IgD-negative memory B cell (primary cell): ENCODE data around the gene KANK2. TPM values are rescaled to one million over a fixed set of nuclear protein-coding genes. Genes with fewer than 3 reads are reported as not detected.
"Not testable (repeated sequence)": the region's sequence is repeated elsewhere in the genome, so short reads cannot be mapped to it uniquely, and the experiment has no call there.

Source experiments
- H3K27ac Mint-ChIP-seq, 3 donors: one replicate each; pipeline ENCODE4 v1.8.0; 2020 to 2022; ENCODE audit warnings: mild to moderate bottlenecking in 3 of 3, mixed read lengths in 3 of 3, moderate library complexity in 1 of 3
- H3K27me3 Mint-ChIP-seq: one replicate; pipeline ENCODE4 v1.8.0; 2021; ENCODE audit warnings: mixed read lengths
- H3K36me3 Mint-ChIP-seq: one replicate; pipeline ENCODE4 v1.8.0; 2020; ENCODE audit warnings: mild to moderate bottlenecking, mixed read lengths
- H3K4me1 Mint-ChIP-seq, 3 donors: one replicate each; pipeline ENCODE4 v1.8.0; 2020 to 2022; ENCODE audit warnings: mixed read lengths in 3 of 3, mild to moderate bottlenecking in 1 of 3
- H3K4me3 Mint-ChIP-seq, 4 donors: one replicate each; pipeline ENCODE4 v1.8.0; 2020 to 2022; ENCODE audit warnings: mild to moderate bottlenecking in 4 of 4, mixed read lengths in 4 of 4, moderate library complexity in 3 of 4
- H3K9me3 Mint-ChIP-seq, 3 donors: one replicate each; pipeline ENCODE4 v1.8.0; 2020 to 2021; ENCODE audit warnings: mixed read lengths in 3 of 3, mild to moderate bottlenecking in 1 of 3
- polyA plus RNA-seq: library from polyadenylated mRNA; unstranded; fragments of 300-500 nt; fragmentation: Illumina TruSeq; gene quantifications from one replicate; pipeline ENCODE4 v1.2.3, GENCODE V29; 2021

KANK2 gene
- polyA plus RNA-seq, 1 donor from 2014 or later, result not detected

GRCh38 chr19:11164296-11164695 lies 33.0 kb downstream of the KANK2 start:
- Mint-ChIP-seq H3K4me1 (no peaks in the 10 kb centered on the region), H3K27me3 (peaks cover 2% of the 10 kb centered on the region), H3K9me3 (peaks cover 0 to 6% (median 2%) of the 10 kb centered on the region in 3 donors), H3K36me3 (no peaks in the 10 kb centered on the region), H3K27ac (no peak overlapping the region), H3K4me3 (no peak overlapping the region)

GRCh38 chr19:11160440-11160768 lies 36.9 kb downstream of the KANK2 start:
- H3K36me3 Mint-ChIP-seq, H3K9me3 Mint-ChIP-seq, H3K4me3 Mint-ChIP-seq, H3K27ac Mint-ChIP-seq, H3K4me1 Mint-ChIP-seq, H3K27me3 Mint-ChIP-seq: not testable (repeated sequence)

GRCh38 chr19:11159598-11160439 lies 37.5 kb downstream of the KANK2 start:
- Mint-ChIP-seq H3K36me3 (no peaks in the 10 kb centered on the region), H3K27me3 (no peaks in the 10 kb centered on the region), H3K4me1 (peaks cover 5 to 6% (median 5%) of the 10 kb centered on the region in 3 donors), H3K27ac (no peak overlapping the region), H3K9me3 (peaks cover 0 to 4% (median 2%) of the 10 kb centered on the region in 3 donors), H3K4me3 (no peak overlapping the region)

GRCh38 chr19:11155373-11156120 lies 41.8 kb downstream of the KANK2 start, which contains the start of gene SPC24:
Gene SPC24, minus strand, starts transcription at chr19:11155782. Its CDS starts 6 bp downstream, at chr19:11155776.
- H3K27me3 Mint-ChIP-seq, result peaks cover 3% of the 10 kb centered on the region
- peak within 1 kb of the TSS; percentile 81 to 95 (median 90) for H3K4me3 Mint-ChIP-seq
- no peaks in the 10 kb centered on the region for H3K36me3 Mint-ChIP-seq
- H3K4me1 Mint-ChIP-seq, result peaks cover 10 to 12% (median 11%) of the 10 kb centered on the region in 3 donors
- H3K9me3 Mint-ChIP-seq, result peaks cover 0 to 2% (median 2%) of the 10 kb centered on the region in 3 donors
- peak within 1 kb of the TSS; percentile 39 to 78 (median 64) for H3K27ac Mint-ChIP-seq

GRCh38 chr19:11154683-11155047 lies 42.7 kb downstream of the KANK2 start:
- Mint-ChIP-seq H3K27me3 (peaks cover 3% of the 10 kb centered on the region), H3K9me3 (peaks cover 0 to 2% (median 0%) of the 10 kb centered on the region in 3 donors), H3K4me1 (peaks cover 10 to 12% (median 11%) of the 10 kb centered on the region in 3 donors), H3K4me3 (peak overlapping the region; percentile 59 to 93 (median 82)), H3K36me3 (no peaks in the 10 kb centered on the region), H3K27ac (no peak overlapping the region)

GRCh38 chr19:11152318-11153062 lies 44.9 kb downstream of the KANK2 start:
- H3K27ac Mint-ChIP-seq, result peak overlapping the region in 1 of 3 donors; percentile 53
- H3K9me3 Mint-ChIP-seq, result no peaks in the 10 kb centered on the region
- H3K27me3 Mint-ChIP-seq, result peaks cover 3% of the 10 kb centered on the region
- H3K4me3 Mint-ChIP-seq, result peak overlapping the region in 1 of 4 donors; percentile 21
- H3K36me3 Mint-ChIP-seq, result no peaks in the 10 kb centered on the region
- H3K4me1 Mint-ChIP-seq, result peaks cover 10 to 12% (median 12%) of the 10 kb centered on the region in 3 donors

GRCh38 chr19:11151181-11151580 lies 46.2 kb downstream of the KANK2 start:
- no peaks in the 10 kb centered on the region for H3K9me3 Mint-ChIP-seq
- no peaks in the 10 kb centered on the region for H3K36me3 Mint-ChIP-seq
- H3K27ac Mint-ChIP-seq, result no peak overlapping the region
- peaks cover 10 to 12% (median 12%) of the 10 kb centered on the region in 3 donors for H3K4me1 Mint-ChIP-seq
- no peak overlapping the region for H3K4me3 Mint-ChIP-seq
- H3K27me3 Mint-ChIP-seq, result peaks cover 3% of the 10 kb centered on the region

GRCh38 chr19:11148001-11148400 lies 49.3 kb downstream of the KANK2 start:
- Mint-ChIP-seq H3K4me3 (no peak overlapping the region), H3K4me1 (peaks cover 0 to 1% (median 0%) of the 10 kb centered on the region in 3 donors), H3K9me3 (no peaks in the 10 kb centered on the region), H3K36me3 (no peaks in the 10 kb centered on the region), H3K27ac (no peak overlapping the region), H3K27me3 (no peaks in the 10 kb centered on the region)

- peaks cover 2% of the 10 kb centered on the region for H3K27me3 Mint-ChIP-seq
- H3K36me3 Mint-ChIP-seq, result no peaks in the 10 kb centered on the region
- H3K9me3 Mint-ChIP-seq, result no peaks in the 10 kb centered on the region
- H3K27ac Mint-ChIP-seq, result no peak overlapping the region
- H3K4me1 Mint-ChIP-seq, result peaks cover 0 to 1% (median 0%) of the 10 kb centered on the region in 3 donors
- H3K4me3 Mint-ChIP-seq, result no peak overlapping the region
These were observed 51.8 kb downstream of the KANK2 start for GRCh38 chr19:11145536-11145924.

GRCh38 chr19:11142528-11143171 lies 54.7 kb downstream of the KANK2 start:
- Mint-ChIP-seq H3K27me3 (peaks cover 16% of the 10 kb centered on the region), H3K36me3 (no peaks in the 10 kb centered on the region), H3K27ac (no peak overlapping the region), H3K4me3 (no peak overlapping the region), H3K4me1 (peaks cover 0 to 6% (median 0%) of the 10 kb centered on the region in 3 donors), H3K9me3 (peaks cover 0 to 1% (median 0%) of the 10 kb centered on the region in 3 donors)

- no peak overlapping the region for H3K4me3 Mint-ChIP-seq
- H3K36me3 Mint-ChIP-seq, result no peaks in the 10 kb centered on the region
- peaks cover 0 to 8% (median 0%) of the 10 kb centered on the region in 3 donors for H3K4me1 Mint-ChIP-seq
- H3K27me3 Mint-ChIP-seq, result peaks cover 22% of the 10 kb centered on the region
- peaks cover 0 to 1% (median 0%) of the 10 kb centered on the region in 3 donors for H3K9me3 Mint-ChIP-seq
- no peak overlapping the region for H3K27ac Mint-ChIP-seq
These were observed 55.3 kb downstream of the KANK2 start for GRCh38 chr19:11141937-11142527.

GRCh38 chr19:11140896-11141295 lies 56.4 kb downstream of the KANK2 start:
- Mint-ChIP-seq H3K9me3 (peaks cover 0 to 1% (median 0%) of the 10 kb centered on the region in 3 donors), H3K36me3 (no peaks in the 10 kb centered on the region), H3K27me3 (peaks cover 27% of the 10 kb centered on the region), H3K4me3 (no peak overlapping the region), H3K27ac (no peak overlapping the region), H3K4me1 (peaks cover 0 to 8% (median 0%) of the 10 kb centered on the region in 3 donors)

- not testable (repeated sequence) for H3K4me1 Mint-ChIP-seq, H3K36me3 Mint-ChIP-seq, H3K9me3 Mint-ChIP-seq, H3K27ac Mint-ChIP-seq
- peak overlapping the region in 1 of 4 donors; percentile 22 for H3K4me3 Mint-ChIP-seq
- peaks cover 29% of the 10 kb centered on the region for H3K27me3 Mint-ChIP-seq
These were observed 57.3 kb downstream of the KANK2 start for GRCh38 chr19:11140023-11140538.
